H9 (cell line): ENCODE measurements around the gene YIPF5. TPM values are rescaled to one million over a fixed set of nuclear protein-coding genes. Genes with fewer than 3 reads are reported as not detected.

Experiments
- DNase-seq: peaks from one replicate; pipeline ENCODE4 v3.0.0-alpha.2; 2017
- H2AFZ ChIP-seq: one replicate; pipeline ENCODE4 v1.6.1; 2013; ENCODE audit warnings: mild to moderate bottlenecking, low read length, control low read depth, moderate library complexity
- H2AK5ac ChIP-seq: 2 replicates; pipeline ENCODE4 v1.6.1; 2013; ENCODE audit warnings: low read length, control low read depth, mixed read lengths; ENCODE audit not compliant: insufficient read length
- H2BK120ac ChIP-seq: one replicate; pipeline ENCODE4 v1.6.1; 2013; ENCODE audit warnings: low read depth, mild to moderate bottlenecking, low read length, control low read depth, inconsistent platforms; ENCODE audit not compliant: poor library complexity, severe bottlenecking
- H2BK12ac ChIP-seq: 2 replicates; pipeline ENCODE4 v1.6.1; 2013; ENCODE audit warnings: low read length, control low read depth, mixed read lengths, low read depth; ENCODE audit not compliant: insufficient read length
- H2BK15ac ChIP-seq: 2 replicates; pipeline ENCODE4 v1.6.1; 2013; ENCODE audit warnings: low read depth, low read length, control low read depth
- H2BK20ac ChIP-seq: one replicate; pipeline ENCODE4 v1.6.1; 2013; ENCODE audit warnings: low read depth, mild to moderate bottlenecking, low read length, control low read depth, inconsistent platforms; ENCODE audit not compliant: poor library complexity, severe bottlenecking
- H2BK5ac ChIP-seq: 2 replicates; pipeline ENCODE4 v1.6.1; 2013; ENCODE audit warnings: low read length, control low read depth, mixed read lengths; ENCODE audit not compliant: insufficient read length
- H3K14ac ChIP-seq: 2 replicates; pipeline ENCODE4 v1.6.1; 2013; ENCODE audit warnings: low read length, control low read depth; ENCODE audit not compliant: insufficient read depth
- H3K18ac ChIP-seq: 2 replicates; pipeline ENCODE4 v1.6.1; 2013; ENCODE audit warnings: low read depth, mild to moderate bottlenecking, mixed read lengths, low read length, control low read depth; ENCODE audit not compliant: insufficient read length
- H3K23ac ChIP-seq: 2 replicates; pipeline ENCODE4 v1.6.1; 2013; ENCODE audit warnings: low read length, control low read depth, mixed read lengths, low read depth; ENCODE audit not compliant: insufficient read length
- H3K23me2 ChIP-seq: 2 replicates; pipeline ENCODE4 v1.6.1; 2013; ENCODE audit warnings: low read depth, mild to moderate bottlenecking, mixed read lengths, low read length, control low read depth; ENCODE audit not compliant: insufficient read length, poor library complexity, severe bottlenecking
- H3K27ac ChIP-seq: 2 replicates; pipeline ENCODE4 v1.5.1; 2013; ENCODE audit warnings: low read length, control low read depth, mixed read lengths, low read depth; ENCODE audit not compliant: insufficient read length
- H3K27me3 ChIP-seq: 2 replicates; pipeline ENCODE4 v1.6.1; 2013; ENCODE audit warnings: low read length, control low read depth, inconsistent platforms; ENCODE audit not compliant: insufficient read depth
- H3K4ac ChIP-seq: 2 replicates; pipeline ENCODE4 v1.6.1; 2013; ENCODE audit warnings: low read depth, mild to moderate bottlenecking, control low read depth, inconsistent platforms, low read length, moderate library complexity
- H3K4me1 ChIP-seq: 2 replicates; pipeline ENCODE4 v1.6.1; 2013; ENCODE audit warnings: low read length, control low read depth, inconsistent platforms; ENCODE audit not compliant: insufficient read depth
- H3K4me2 ChIP-seq: 2 replicates; pipeline ENCODE4 v1.6.1; 2013; ENCODE audit warnings: low read length, control low read depth, mixed read lengths; ENCODE audit not compliant: insufficient read length, insufficient read depth
- H3K56ac ChIP-seq: 2 replicates; pipeline ENCODE4 v1.6.1; 2013; ENCODE audit warnings: low read depth, mild to moderate bottlenecking, mixed read lengths, low read length, control low read depth; ENCODE audit not compliant: insufficient read length
- H3K79me1 ChIP-seq: 2 replicates; pipeline ENCODE4 v1.6.1; 2013; ENCODE audit warnings: low read depth, mild to moderate bottlenecking, moderate library complexity, low read length, control low read depth, inconsistent platforms; ENCODE audit not compliant: insufficient read depth, poor library complexity, severe bottlenecking
- H3K79me2 ChIP-seq: 2 replicates; pipeline ENCODE4 v1.6.1; 2013; ENCODE audit warnings: low read length, control low read depth, inconsistent platforms; ENCODE audit not compliant: insufficient read depth
- H3K9ac ChIP-seq: 2 replicates; pipeline ENCODE4 v1.6.1; 2013; ENCODE audit warnings: low read length, control low read depth, mixed read lengths; ENCODE audit not compliant: insufficient read length; ENCODE audit errors: extremely low read depth
- H3K9me3 ChIP-seq: one replicate; pipeline ENCODE4 v1.6.1; 2013; ENCODE audit warnings: low read depth, low read length, inconsistent platforms; ENCODE audit not compliant: control insufficient read depth
- H3T11ph ChIP-seq: one replicate; pipeline ENCODE4 v1.6.1; 2013; ENCODE audit warnings: mild to moderate bottlenecking, low read length, control low read depth, inconsistent platforms
- H4K20me1 ChIP-seq: one replicate; pipeline ENCODE4 v1.6.1; 2013; ENCODE audit not compliant: control insufficient read depth, insufficient read length, insufficient read depth
- H4K5ac ChIP-seq: 2 replicates; pipeline ENCODE4 v1.6.1; 2013; ENCODE audit warnings: low read depth, mild to moderate bottlenecking, mixed read lengths, low read length, control low read depth; ENCODE audit not compliant: insufficient read length
- H4K8ac ChIP-seq: replicated peaks from 2 replicates; pipeline ENCODE4 v1.6.1; 2013; ENCODE audit warnings: low read length, control low read depth, mixed read lengths, low read depth; ENCODE audit not compliant: insufficient read length
- H4K91ac ChIP-seq: 2 replicates; pipeline ENCODE4 v1.6.1; 2013; ENCODE audit warnings: low read depth, mild to moderate bottlenecking, moderate library complexity, mixed read lengths, low read length, control low read depth; ENCODE audit not compliant: insufficient read length
- H3K27ac Mint-ChIP-seq, 3 experiments: 2 replicates in 2 of 3; 3 replicates in 1 of 3; pipeline ENCODE4 v1.8.0; 2020 to 2021; ENCODE audit warnings: mixed read lengths in 3 of 3, mild to moderate bottlenecking in 1 of 3, moderate library complexity in 1 of 3
- H3K27me3 Mint-ChIP-seq: 2 replicates; pipeline ENCODE4 v1.8.0; 2021; ENCODE audit warnings: low read depth, mild to moderate bottlenecking, moderate library complexity, mixed read lengths
- H3K36me3 Mint-ChIP-seq, 3 experiments: 2 replicates in 2 of 3; 3 replicates in 1 of 3; pipeline ENCODE4 v1.8.0; 2020 to 2021; ENCODE audit warnings: low read depth in 3 of 3, mixed read lengths in 3 of 3; ENCODE audit not compliant: insufficient read depth in 1 of 3
- H3K4me1 Mint-ChIP-seq, 2 experiments: 2 replicates each; pipeline ENCODE4 v1.8.0; 2020; ENCODE audit warnings: mixed read lengths in 2 of 2
- H3K4me3 Mint-ChIP-seq, 2 experiments: 2 replicates in 1 of 2; 3 replicates in 1 of 2; pipeline ENCODE4 v1.8.0; 2020 to 2021; ENCODE audit warnings: mild to moderate bottlenecking in 2 of 2, mixed read lengths in 2 of 2, moderate library complexity in 1 of 2
- H3K9me3 Mint-ChIP-seq, 2 experiments: 2 replicates in 1 of 2; 3 replicates in 1 of 2; pipeline ENCODE4 v1.8.0; 2020; ENCODE audit warnings: mild to moderate bottlenecking in 2 of 2, mixed read lengths in 2 of 2, moderate library complexity in 1 of 2
- CTCF ChIP-seq: fragments of 200-600 bp; sonication (generic); conservative IDR thresholded peaks from 3 replicates; pipeline ENCODE4 v1.8.0; 2021; ENCODE audit warnings: antibody characterized with exemption, mild to moderate bottlenecking
- WGBS: extraction: QIAGEN DNeasy Blood & Tissue Kit; methylation state at CpG from one replicate; pipeline ENCODE4 v1.1.7; 2013; ENCODE audit warnings: missing lambda C conversion rate, low lambda C conversion rate, mixed read lengths; ENCODE audit not compliant: insufficient read length; ENCODE audit errors: extremely low coverage; 5-methylcytosine and 5-hydroxymethylcytosine counted together
- total RNA-seq: library from RNA; stranded (reverse); gene quantifications from 2 replicates; pipeline ENCODE4 v1.2.1, GENCODE V29; 2021

The YIPF5 gene
- total RNA-seq, 1 experiment from 2014 or later = 44.6 TPM

GRCh38 chr5:144142824-144143162 is 27.7 kb downstream of the YIPF5 start:
- Histone ChIP-seq H3K23me2 (no peaks in the 10 kb centered on the region), H2BK20ac (no peak overlapping the region), H2AK5ac (no peak overlapping the region), H2BK12ac (no peak overlapping the region), H3K9me3 (no peaks in the 10 kb centered on the region), H3K4ac (no peak overlapping the region), H3K27ac (no peak overlapping the region), H3K56ac (no peak overlapping the region), H3K18ac (no peak overlapping the region), H2AFZ (no peak overlapping the region), H3K79me1 (no peaks in the 10 kb centered on the region), H4K91ac (no peak overlapping the region), H3K4me1 (no peaks in the 10 kb centered on the region), H3K27me3 (no peaks in the 10 kb centered on the region), H4K20me1 (no peaks in the 10 kb centered on the region), H3K4me2 (no peak overlapping the region), H3K79me2 (no peaks in the 10 kb centered on the region), H4K8ac (no peak overlapping the region), H4K5ac (no peak overlapping the region), H3K23ac (no peak overlapping the region), H3K9ac (no peak overlapping the region), H2BK15ac (no peak overlapping the region), H3T11ph (no peak overlapping the region), H2BK120ac (no peak overlapping the region), H3K14ac (no peak overlapping the region), H2BK5ac (no peak overlapping the region)
- WGBS = no CpG with 5 or more reads among the region's 1 CpG
- Mint-ChIP-seq H3K27ac (no peak overlapping the region), H3K36me3 (no peaks in the 10 kb centered on the region), H3K4me3 (no peak overlapping the region), H3K27me3 (no peaks in the 10 kb centered on the region), H3K4me1 (peaks cover 9 to 13% of the 10 kb centered on the region in 2 experiments), H3K9me3 (no peaks in the 10 kb centered on the region)
- no peak for TF ChIP-seq CTCF
- no peak for DNase-seq
